ENCODE data around the gene PSMA6. TPM values are rescaled to one million over a fixed set of nuclear protein-coding genes. Genes with fewer than 3 reads are reported as not detected.

PSMA6 gene
- total RNA-seq (2013; cell fraction: nucleolus; rRNA removed), result 69.2 and 72.9 TPM in 2 replicates
- total RNA-seq (2014; rRNA removed), result 267 and 276 TPM in 2 replicates
- 349 and 352 TPM in 2 replicates for total RNA-seq (2014; rRNA removed; fragmentation: Illumina TruSeq; extraction: Trizol)
- 347 and 354 TPM in 2 replicates for total RNA-seq (2021)
- 179 TPM for polyA plus RNA-seq (2011; ENCODE audit: low read depth)
- polyA plus RNA-seq (2011; rRNA removed), result 393 and 528 TPM in 2 replicates
- polyA plus RNA-seq (2011; cell fraction: cytosol; rRNA removed), result 210 and 221 TPM in 2 replicates
- 139 and 145 TPM in 2 replicates for polyA plus RNA-seq (2011; cell fraction: nucleus; rRNA removed)
- 231 and 266 TPM in 2 replicates for polyA plus RNA-seq (2012)
- polyA plus RNA-seq (2014; fragmentation: Illumina TruSeq; extraction: Trizol), result 411 and 494 TPM in 2 replicates
- polyA plus RNA-seq (2014; fragmentation: Nextera tagmentation; extraction: Ambion mirVana), result 1,000 to 10,000 TPM; 1,136 to 1,363 TPM
- 284 and 356 TPM in 2 replicates for polyA plus RNA-seq (2014; rRNA removed)
- 100 to 1,000 TPM; 712 to 730 TPM for polyA plus RNA-seq (2016; fragmentation: Nextera tagmentation; extraction: Ambion mirVana)
- polyA minus RNA-seq (2011; rRNA and poly(A)+ RNA removed), result 110 and 131 TPM in 2 replicates
- 61.2 and 69.3 TPM in 2 replicates for polyA minus RNA-seq (2011; cell fraction: cytosol; rRNA and poly(A)+ RNA removed)
- polyA minus RNA-seq (2011; cell fraction: nucleus; rRNA and poly(A)+ RNA removed), result 29.9 and 39.8 TPM in 2 replicates
- Bru-seq, nascent RNA, result percentile 96 among the genes with signal in this experiment
- BruChase-seq, experiment 1, labeled RNA remaining after a 6-hour chase, result percentile 99 among the genes with signal in this experiment
- percentile 99 among the genes with signal in this experiment for BruChase-seq, experiment 2, labeled RNA remaining after a 2-hour chase
- long read RNA-seq, experiment 1, transcript PSMA6-201 (7 exons, 1,029 nt), result major isoform, 352 of 374 reads
- long read RNA-seq, experiment 1, transcript PSMA6-215 (6 exons, 978 nt), result minor isoform, 6 of 374 reads
- long read RNA-seq, experiment 1, partial matches to known transcripts, result 1 of 374 reads
- long read RNA-seq, experiment 1, other reads (novel, unspliced or antisense), result 13 of 374 reads
- long read RNA-seq, experiment 2, transcript PSMA6-215 (6 exons, 978 nt), result minor isoform, 7 of 1,900 reads
- long read RNA-seq, experiment 2, transcript PSMA6-208 (4 exons, 655 nt), result minor isoform, 8 of 1,900 reads
- long read RNA-seq, experiment 2, transcript PSMA6-201 (7 exons, 1,029 nt), result major isoform, 1,848 of 1,900 reads
- long read RNA-seq, experiment 2, partial matches to known transcripts, result 9 of 1,900 reads
- long read RNA-seq, experiment 2, other reads (novel, unspliced or antisense), result 24 of 1,900 reads

DNA sequence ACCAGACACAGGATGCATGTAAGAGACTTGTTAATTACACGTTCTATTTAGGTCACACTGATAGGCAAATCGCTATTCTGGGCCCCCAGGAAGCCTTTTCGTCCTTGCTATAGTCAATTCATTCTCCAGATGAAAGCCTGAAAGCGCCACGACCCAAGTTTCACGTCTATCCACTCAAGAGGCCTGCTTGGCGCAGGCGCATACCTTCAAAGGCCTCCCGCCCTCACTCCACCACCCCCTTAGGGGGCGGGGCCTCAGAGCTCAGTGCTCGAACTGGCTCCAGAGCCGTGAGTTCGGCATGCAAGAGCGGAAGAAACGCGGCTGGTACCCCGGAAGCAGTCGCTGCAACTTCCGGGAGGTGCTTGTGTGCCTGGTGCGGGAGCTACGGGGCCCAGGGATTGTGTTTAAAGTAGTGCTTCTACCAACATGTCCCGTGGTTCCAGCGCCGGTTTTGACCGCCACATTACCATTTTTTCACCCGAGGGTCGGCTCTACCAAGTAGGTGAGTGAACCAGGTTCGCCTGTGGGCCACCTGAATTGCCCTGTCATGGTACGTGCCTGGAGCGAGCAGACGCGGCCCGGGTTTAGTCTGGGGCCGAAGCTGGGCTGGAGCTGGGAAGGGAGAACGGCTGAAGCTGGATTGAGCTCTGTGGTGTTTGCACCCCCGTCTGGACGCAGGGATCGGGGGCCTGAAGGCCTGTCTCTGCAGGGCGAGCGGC is at the start of gene PSMA6:
Gene PSMA6, plus strand, starts transcription at position 332 of the 719 bp plus-strand sequence. Its CDS starts 95 bp downstream, at position 427.
- FAIRE-seq (peak; percentile 98), DNase-seq (ENCODE audit: low read depth, low spot score) (peak; percentile 98), ATAC-seq (peak; percentile 90)
- CTCF ChIA-PET, result interaction anchor here (0.5 to 3.5 kb wide), 13 partner anchors 9 to 152 kb away, joined by 3 to 27 read pairs (median 4); partner anchors contain the start of gene NFKBIA
- TSS peak; percentile 78 for BruUV-seq (replicated peaks)
- WGBS (ENCODE audit: insufficient coverage, insufficient replicate concordance, low lambda C conversion rate, missing lambda C conversion rate), result 2% methylated on average over 40 of the region's 40 CpGs
- Histone ChIP-seq H3K4me1 (ENCODE audit: control insufficient read depth, insufficient read depth, low read length) (peaks cover 18% of the 10 kb centered on the region), H3K9ac (ENCODE audit: control insufficient read depth, insufficient read depth, low read length) (peak within 1 kb of the TSS; percentile 82), H3K79me2 (ENCODE audit: control insufficient read depth, insufficient read depth, low read length) (peaks cover 50% of the 10 kb centered on the region), H3K9me3 (replicated peaks; ENCODE audit: control insufficient read depth, insufficient read depth, low read length) (no peaks in the 10 kb centered on the region), H3K4me2 (ENCODE audit: control insufficient read depth, insufficient read depth) (peak within 1 kb of the TSS; percentile 92), H3K36me3 (ENCODE audit: control insufficient read depth in 2 of 2, insufficient read depth in 2 of 2, low read length in 1 of 2) (no peaks in the 10 kb centered on the region), H4K20me1 (ENCODE audit: control insufficient read depth, insufficient read depth) (no peaks in the 10 kb centered on the region), H3K27ac (ENCODE audit: control insufficient read depth, insufficient read depth) (peak within 1 kb of the TSS; percentile 80), H2AFZ (ENCODE audit: control insufficient read depth, low read depth, low read length) (peak within 1 kb of the TSS; percentile 67), H3K4me3 (peak within 1 kb of the TSS; percentile 86), H3K27me3 (replicated peaks in 1 of 2; ENCODE audit: control insufficient read depth in 2 of 2, insufficient read depth in 2 of 2, low read length in 1 of 2) (no peaks in the 10 kb centered on the region)
- POLR2A ChIA-PET, result interaction anchor here (0.7 to 8.5 kb wide), 14 partner anchors 9 to 162 kb away, joined by 3 to 93 read pairs (median 5); partner anchors contain the start of gene NFKBIA
- RAD21 ChIA-PET (ENCODE audit: unreplicated experiment), result interaction anchor here (0.7 to 2.5 kb wide), 17 partner anchors 8 to 169 kb away, joined by 3 to 35 read pairs (median 5); partner anchors contain the start of gene NFKBIA
- SMC1A ChIA-PET (ENCODE audit: uncharacterized antibody, unreplicated experiment), result interaction anchor here (0.8 to 3.5 kb wide), 14 partner anchors 8 to 151 kb away, joined by 3 to 16 read pairs (median 5); partner anchors contain the start of gene NFKBIA
- in situ Hi-C loops (cut with MboI) (no loop called here), intact Hi-C loops (cut with micrococcal nuclease; ENCODE audit: unreplicated experiment) (loop anchor here (2.0 to 5.0 kb wide), 3 partner anchors 130 to 535 kb away; partner anchors contain the start of gene BRMS1L)
- TF ChIP-seq STAT3 (IDR thresholded peaks at IDR 0.05; ENCODE audit: low read depth, low read length) (no peak), MTA2 (IDR thresholded peaks at IDR 0.05; ENCODE audit: low read depth) (peak; percentile 93), ZNF622 (IDR thresholded peaks at IDR 0.05) (no peak), EGR1 (IDR thresholded peaks at IDR 0.05; ENCODE audit: borderline replicate concordance in 1 of 2, low read depth in 2 of 2, low read length in 2 of 2) (peak in 1 of 2 experiments; percentile 44; a peak in 1 of 3 replicates), NFYA (IDR thresholded peaks at IDR 0.05; ENCODE audit: borderline replicate concordance, low read depth, low read length) (no peak), ZBED1 (IDR thresholded peaks at IDR 0.05; ENCODE audit: borderline replicate concordance) (0 out of 2 replicates have a peak, but pooled peaks have one; percentile 18), HDAC6 (IDR thresholded peaks at IDR 0.05; ENCODE audit: unreplicated experiment) (no peak), TCF12 (IDR thresholded peaks at IDR 0.05; ENCODE audit: low read depth, low read length) (no peak), CREB1 (IDR thresholded peaks at IDR 0.05; ENCODE audit: low read depth) (peak; percentile 55), NBN (IDR thresholded peaks at IDR 0.05) (peak; percentile 46), CHD1 (IDR thresholded peaks at IDR 0.05; ENCODE audit: low read depth, low read length) (no peak), YY1 (IDR thresholded peaks at IDR 0.05; ENCODE audit: low read depth, low read length) (no peak; the same call in 1 of the 2 replicates), PML (IDR thresholded peaks at IDR 0.05; ENCODE audit: low read length) (peak; percentile 72), ESRRA (IDR thresholded peaks at IDR 0.05; ENCODE audit: low read length) (no peak), CREM (IDR thresholded peaks at IDR 0.05; ENCODE audit: low read depth) (peak; percentile 45; the same call in 1 of the 2 replicates)

Data from GM12878 (cell line).